EH (cell line): Measurements from ENCODE around the gene UFSP2.
A peak's percentile ranks its signal among the peaks of the same experiment; 100 is the strongest.
"Not testable (repeated sequence)": the region's sequence is repeated elsewhere in the genome, so short reads cannot be mapped to it uniquely, and the experiment has no call there.

ENCODE experiments used
- DNase-seq: peaks from one replicate; pipeline ENCODE4 v3.0.0-alpha.2; 2015; ENCODE audit warnings: low read depth

The UFSP2 gene

DNA sequence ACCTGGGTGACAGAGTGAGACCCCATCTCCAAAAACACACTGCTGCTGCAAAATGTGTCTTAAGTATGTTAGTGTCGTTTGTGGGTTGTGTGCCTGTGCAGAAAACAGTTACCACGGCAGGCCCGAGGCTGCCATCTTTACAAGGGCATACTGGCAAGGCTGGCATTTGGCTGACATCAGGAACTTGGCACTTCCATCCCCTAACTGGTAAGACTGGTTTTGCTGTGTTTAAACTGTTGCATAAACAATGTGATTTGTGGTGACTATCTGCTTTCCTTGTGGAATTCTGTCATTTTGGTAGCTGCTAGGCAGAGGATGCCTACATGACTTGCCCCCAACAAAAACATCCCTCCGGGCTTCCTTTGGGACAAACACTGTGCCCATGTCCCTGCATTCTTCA is 42.3 kb downstream of the UFSP2 start:
- no peak for DNase-seq

DNA sequence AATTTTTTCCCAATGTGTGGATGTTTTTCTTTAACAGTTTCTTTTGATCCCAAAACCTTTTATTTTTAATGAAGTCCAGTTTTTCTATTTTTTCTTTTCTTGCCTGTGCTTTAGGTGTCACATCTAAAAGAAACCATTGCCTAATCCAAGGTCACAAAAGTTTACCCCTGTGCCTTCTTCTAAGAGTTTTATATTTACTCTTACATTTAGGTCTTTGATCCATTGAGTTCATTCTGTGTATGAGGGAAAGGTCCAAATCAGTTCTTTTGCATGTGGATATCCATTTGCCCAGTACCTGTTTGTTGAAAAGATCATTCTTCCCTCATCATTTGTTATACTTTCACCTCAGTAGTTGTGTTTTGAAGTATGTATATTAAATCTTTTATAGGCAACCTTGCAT is 43.0 kb downstream of the UFSP2 start:
- no peak for DNase-seq

DNA sequence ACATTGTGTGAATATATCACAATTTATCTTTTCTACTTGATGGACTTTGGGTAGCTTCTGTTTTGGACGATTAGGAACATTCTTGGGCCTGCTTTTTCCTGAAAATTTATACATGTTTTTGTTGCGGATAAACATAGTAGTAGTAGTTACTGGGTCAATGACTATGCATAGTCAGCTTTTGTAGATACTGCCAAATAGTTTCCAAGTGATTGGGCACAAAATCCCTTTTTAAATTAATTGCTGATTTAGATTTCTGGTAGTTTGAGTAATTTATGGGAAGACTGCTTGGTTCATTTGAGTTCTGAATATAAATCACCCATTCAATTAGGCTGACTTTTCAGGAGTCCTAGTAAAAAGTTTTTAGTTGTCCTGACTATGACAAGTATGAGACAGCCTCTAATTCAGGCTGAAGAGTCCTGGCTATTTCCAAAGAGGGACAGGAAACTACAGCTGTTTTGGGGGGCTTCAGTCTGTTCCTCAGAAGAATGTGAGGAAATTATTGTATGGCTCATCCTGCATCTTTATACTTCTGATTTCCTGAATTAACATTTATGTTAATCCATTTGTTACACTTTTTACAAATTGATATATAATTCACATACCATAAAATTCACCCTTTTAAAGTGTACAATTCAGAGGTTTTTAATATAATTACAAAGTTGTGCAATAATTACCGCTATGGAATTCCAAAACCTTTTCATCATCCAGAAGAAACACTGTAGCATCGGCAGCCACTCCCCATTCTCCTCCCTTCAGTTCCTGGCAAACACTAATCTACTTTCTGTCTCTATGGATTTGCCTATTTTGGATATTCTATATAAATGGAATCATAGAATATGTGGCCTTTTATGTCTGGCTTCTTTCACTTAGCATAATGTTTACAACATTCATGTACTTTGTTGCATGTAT is 44.2 kb downstream of the UFSP2 start:
- peak; percentile 40 for DNase-seq

DNA sequence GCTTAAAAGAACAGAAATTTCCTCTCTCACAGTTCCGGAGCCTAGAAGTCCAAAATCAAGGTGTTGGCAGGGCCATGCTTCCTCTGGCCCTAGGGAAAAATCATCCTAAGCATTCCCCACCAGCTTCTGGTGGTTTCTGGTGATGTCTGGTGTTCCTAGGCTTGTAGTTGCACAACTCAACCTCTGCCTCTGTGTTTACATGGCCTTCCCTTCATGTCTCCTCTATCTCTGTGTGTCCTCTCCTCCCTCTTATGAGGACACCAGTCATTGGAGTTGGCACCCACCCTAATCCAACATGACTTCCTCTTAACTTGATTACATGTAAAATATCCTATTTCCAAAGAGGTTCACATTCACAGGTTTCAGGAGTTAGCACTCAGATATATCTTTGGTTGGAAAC is 45.4 kb downstream of the UFSP2 start:
- no peak for DNase-seq

DNA sequence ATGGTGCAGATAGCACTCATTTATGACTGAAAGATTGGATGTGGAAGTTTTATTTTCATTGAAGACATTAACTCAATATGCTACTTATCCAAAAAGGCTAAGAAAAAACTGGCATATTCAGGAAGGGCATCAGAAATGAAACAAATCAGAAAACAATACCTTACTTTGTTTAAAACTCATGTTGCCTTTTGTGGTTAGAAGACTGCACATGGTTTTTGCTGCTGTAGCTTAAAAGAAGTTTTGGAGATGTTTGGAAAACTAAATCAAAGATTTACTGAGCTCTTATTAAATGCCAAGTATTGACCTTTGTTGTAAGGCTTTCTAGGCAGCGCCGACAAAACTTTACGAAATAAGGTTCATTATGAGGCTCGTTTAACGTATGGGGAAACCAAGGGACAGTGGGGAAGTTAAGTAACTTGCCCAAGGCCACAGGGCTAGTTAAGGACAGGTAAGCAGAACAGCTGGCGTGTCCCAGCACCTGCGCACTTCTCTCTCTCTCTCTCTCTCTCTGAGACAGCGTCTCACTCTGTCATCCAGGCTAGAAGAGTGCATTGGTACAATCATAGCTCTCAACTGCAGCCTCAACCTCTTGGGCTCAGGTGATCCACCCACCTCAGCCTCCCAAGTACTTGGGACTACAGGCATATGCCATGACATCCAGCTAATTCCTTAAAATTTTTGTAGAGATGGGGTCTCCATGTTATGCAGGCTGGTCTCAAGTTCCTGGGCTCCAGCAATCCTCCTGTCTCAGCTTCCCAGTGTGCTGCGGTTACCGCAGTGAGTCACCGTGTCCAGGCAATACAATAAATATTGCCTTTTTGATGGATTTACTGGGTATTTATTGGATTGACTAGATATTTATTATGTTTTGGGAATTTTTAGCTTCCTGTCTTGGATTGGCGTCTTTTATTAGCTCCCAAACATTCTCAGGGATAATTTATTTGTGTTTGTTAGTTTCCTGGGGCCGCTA is 46.2 kb downstream of the UFSP2 start:
- no peak for DNase-seq

DNA sequence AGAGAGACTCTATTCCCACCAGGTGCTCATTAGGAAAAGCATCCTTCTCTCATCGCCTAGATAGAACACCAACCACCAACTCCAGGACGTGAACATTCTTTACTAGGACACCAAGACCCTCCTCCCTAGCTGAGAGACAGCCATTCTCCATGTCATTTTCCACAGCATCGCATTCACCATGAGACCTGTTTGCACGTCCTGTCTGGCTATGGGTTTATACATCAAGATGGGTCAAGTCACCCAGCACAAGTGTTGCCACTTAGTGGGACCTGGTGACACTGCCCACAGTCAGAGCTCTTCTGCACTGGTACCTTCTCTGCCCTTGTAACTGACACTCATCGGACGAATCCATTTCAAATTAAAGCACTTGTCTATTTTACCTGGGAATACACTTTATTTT is 47.5 kb downstream of the UFSP2 start:
- no peak for DNase-seq

DNA sequence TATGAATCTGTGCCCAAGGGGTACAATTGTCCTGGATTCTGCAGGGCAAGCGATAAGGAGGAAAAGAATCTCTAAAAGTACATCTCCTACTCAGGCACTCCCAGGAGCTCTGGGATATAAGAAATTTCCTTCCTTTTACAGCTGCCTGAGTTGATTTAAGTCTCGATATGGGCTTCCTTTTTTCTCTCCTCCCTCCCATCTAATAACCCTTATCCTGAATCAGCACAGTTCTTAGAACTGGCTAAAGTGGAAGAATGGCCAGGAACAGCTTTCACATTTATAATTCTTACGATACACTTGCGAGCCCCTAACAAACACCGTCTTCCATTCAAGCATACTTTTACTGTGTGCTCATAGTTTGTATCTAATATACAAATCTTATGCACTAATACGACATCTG is 51.2 kb downstream of the UFSP2 start:
- no peak for DNase-seq

DNA sequence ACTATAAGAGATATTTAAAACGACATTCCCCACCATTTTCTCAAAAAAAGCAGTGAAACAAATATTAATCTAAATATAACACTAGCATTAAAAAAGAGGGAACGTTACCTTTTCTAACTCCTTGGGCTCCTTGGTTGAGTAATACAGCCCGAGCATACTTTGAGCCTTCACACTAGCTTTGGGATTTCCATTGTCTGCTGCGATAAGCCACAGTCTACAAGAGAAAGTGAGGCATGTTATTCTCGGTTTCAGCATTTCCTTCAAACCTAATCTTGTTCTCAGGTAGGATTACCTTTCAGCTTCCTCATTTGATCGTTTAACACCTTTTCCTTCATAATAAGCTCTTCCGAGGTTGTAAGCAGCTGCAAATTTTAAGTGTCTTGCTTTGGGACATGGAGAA is 51.7 kb downstream of the UFSP2 start:
- no peak for DNase-seq

DNA sequence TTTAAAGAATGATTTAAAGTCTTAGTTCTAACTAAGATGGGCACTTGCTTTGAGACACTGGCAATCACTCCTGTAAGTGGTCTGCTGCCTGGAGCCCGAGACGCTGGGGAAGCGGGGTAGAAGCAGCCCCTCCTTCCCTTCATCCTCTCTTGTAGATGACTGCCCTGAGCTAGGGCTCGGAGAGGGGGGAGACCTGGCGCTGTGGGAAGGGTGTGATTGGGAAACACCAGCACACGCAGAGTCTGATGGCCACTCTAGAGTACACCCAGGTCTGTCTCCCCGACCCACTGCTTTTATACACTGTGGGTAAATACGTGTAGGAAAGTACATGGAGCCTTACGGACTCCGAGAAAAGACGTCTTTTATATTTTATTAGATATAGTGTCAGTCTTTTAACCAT is 54.1 kb downstream of the UFSP2 start:
- DNase-seq: no peak

DNA sequence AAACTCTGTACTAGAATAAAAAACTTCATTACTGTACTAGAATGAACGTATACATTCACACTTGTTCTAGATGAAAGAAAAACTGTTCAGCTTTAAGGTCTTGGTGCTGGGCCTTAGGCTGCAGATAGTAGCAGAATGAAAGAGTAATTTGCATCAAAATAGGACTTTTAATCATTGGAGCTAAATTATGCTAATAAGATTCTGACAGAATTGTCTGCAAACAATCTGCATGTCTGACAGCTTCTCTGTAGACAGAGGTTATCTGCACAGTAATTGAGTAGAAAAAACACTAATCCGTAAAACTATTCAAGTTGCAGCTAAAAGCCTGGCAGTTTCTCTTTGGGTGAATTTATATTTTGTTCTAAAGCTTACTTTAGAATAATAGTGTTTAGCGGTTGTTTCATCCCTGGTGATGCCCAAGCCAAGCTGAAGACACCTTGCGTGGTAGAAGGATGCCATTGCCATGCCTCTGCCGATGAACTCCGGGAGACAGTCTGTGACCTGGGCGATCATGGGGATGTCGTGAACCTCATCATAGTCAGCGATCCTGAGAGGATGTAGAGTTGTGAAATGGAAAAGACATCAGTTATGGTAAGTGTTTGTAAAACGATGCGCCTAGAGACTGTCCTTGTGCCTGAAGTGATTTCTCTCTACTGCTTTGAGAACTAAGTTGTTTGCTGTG is 55.4 kb downstream of the UFSP2 start:
- no peak for DNase-seq

DNA sequence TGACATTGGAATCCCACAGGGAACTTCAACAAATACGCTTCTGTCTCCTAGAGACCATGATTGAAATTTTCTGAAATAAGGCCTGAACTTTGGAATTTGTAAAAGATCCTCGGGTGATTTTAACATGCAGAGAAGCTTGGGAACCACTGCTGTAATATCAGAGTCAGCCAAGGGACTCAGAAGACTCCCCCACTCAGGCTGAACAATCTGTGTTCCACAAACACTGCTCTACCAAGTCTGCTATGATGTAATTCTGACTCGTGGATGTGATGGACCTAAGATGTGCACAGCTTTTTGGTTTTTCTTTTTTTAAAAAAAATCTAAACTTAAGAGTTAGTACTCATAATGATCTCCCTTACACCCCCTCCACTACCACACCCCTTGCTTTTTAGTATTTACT is 56.0 kb downstream of the UFSP2 start:
- peak; percentile 32 for DNase-seq

DNA sequence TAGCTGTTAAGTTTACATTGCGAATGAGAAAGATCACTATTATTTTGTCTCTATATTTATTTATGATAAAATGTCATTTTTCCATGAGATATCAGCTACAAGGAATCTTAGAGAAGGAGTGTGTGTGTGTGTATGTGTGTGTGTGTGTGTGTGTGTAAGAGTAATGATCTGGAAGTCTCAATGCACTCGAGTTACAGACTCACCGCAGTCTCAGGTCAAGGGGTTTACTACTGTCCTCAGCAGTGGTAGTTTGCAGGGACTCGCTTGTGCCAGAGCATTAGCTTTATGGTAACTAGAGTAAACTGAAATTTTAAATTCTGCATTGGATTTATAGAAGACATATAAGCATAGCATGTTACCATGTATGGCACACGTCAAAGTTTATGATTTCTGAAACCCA is 60.9 kb downstream of the UFSP2 start:
- no peak for DNase-seq

DNA sequence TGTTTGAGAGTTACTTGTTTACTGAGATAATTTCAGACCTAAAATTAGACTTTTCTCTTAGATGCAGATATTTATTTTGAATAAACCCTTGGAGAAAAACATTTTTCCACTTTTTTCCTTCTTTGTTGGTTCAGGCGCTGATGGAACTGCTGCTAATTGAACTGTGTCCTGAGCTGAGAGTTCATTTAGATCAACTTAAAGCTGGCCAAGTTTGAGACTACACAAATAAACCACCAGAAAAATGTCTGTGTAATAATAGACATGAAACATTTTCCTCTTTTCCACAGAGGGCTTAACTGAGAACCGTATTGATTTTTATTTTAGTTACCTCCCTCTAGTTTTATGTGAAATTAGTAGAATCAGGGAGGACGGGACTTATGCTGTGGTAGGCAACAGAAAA is 62.5 kb downstream of the UFSP2 start:
- no peak for DNase-seq

DNA sequence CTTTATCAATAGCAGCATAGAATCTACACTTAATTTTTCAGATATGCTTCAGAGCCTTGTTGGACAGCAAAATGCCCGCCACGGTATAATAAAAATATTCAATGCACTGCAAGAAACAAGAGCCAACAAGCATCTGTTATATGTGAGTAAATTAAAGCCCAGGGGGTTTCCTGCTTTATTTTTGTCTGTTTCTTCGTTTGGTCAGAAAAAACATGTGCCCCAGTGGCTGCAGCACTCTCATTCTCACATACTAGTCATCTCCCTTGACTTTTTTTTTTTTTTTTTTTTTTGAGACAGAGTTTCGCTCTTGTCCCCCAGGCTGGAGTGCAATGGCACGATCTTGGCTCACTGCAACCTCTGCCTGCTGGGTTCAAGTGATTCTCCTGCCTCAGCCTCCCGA is 63.2 kb downstream of the UFSP2 start:
- DNase-seq: not testable (repeated sequence)

DNA sequence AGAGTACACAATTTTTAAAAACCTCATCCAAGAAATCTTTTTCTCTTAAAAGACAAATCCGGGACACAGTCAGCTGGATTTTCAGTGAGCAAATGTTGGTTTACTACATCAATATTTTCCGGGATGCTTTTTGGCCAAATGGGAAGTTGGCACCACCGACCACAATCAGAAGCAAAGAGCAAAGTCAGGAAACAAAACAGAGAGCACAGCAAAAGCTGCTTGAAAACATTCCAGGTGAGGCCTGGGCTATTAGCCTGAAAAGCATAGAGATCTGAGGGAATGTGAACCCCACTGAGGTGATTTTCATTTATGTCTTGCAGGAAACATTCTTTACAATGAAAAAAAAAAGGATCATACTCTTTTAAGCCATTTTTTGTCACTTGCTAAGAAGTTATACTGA is 63.9 kb downstream of the UFSP2 start:
- DNase-seq: no peak

DNA sequence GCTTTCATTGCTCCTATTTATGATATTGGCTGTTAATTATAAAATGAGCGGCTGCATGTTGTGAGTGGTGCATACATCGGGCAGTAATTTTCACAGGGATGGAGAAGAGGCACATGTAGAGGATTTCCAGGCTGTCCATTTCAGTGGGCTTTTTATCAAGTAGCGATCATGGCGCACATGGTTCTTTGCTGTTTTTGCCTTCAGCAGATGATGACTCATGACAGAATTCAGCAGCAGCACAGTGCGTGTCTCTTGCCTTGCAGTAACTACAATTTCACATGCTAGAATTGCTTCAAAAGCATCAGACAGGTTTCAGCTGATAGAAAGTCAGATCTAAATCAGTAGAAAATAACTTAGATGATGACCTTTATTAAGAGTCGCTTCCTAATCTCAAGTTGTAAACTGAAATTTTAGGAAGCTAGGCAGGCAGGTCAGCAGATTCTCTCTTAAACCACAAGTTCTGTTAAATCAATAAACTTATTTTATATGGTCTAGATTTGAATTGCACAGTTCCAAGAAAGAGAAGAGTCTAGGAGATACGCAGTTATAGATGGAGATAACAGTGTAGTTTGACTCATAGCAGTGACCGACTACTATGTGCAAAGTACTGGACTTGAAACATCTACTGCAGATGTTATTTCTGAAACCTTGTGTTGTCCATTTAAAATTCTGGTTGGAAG is 65.9 kb downstream of the UFSP2 start:
- peak; percentile 84 for DNase-seq

DNA sequence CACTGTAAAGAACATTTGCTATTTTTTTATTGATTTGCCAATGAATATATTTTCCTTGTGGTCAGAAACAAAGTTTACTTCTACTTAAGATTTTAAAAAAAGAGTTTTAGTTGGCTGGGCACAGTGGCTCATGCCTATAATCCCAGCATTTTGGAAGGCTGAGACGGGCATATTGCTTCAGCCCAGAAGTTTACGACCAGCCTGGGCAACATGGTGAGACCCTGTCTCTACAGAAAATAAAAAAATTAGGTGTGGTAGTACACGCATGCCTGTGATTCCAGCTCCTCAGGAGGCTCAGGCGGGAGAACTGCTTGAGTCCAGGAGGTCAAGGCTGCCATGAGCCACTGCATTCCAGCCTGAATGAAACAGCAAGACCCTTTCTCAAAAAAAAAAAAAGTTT is 66.8 kb downstream of the UFSP2 start:
- peak; percentile 74 for DNase-seq

DNA sequence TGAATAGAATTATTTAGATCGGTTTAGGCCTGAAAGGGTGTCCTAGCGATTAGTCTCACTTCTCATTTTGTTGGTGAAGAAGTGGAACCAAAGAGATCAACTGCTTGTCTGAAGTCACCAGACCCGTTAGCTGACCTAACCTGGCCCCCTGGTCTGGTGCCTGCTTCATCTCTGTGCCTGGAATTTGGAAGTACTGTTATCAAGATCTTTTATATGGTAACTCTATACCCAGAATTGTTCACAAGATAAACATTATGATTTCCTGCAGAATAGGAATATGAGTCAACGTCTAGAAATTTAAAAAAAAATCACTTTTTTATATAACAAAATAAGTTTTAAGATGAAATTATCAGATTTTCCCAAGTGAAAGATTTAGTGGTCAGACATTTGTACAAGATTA is 67.2 kb downstream of the UFSP2 start:
- DNase-seq: peak; percentile 79

DNA sequence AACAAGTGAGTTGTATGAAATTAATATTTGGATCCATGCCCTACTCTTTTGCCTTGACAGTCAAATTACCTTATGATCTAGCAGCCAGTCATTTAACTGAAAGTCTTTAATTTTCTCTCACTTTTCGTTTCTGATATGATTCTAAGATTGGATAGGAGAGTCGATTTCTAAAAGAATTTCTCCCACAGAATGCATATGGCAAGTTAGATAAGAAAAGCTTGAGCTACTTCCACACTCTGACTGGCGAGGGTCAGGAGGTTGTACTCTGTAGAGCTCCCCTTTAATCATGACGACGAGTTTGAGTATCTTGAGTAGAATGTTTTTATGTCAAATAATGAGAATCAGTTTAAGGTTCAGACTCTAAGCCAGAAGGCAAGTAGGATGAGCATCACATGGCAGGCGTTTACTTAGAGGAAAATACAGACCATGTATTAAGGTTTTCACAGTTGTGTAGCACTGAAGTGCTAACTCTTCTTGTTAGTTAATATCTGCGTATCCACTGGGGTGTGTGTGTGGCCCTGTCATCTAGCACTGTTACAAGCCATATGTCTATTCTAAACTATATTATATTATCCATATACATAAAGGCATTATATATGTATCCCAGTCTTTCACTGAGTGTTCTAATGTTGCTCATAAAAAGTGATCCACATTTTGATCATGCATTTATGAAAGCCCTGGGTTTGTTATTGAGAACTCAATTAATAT is 67.9 kb downstream of the UFSP2 start:
- DNase-seq: no peak

DNA sequence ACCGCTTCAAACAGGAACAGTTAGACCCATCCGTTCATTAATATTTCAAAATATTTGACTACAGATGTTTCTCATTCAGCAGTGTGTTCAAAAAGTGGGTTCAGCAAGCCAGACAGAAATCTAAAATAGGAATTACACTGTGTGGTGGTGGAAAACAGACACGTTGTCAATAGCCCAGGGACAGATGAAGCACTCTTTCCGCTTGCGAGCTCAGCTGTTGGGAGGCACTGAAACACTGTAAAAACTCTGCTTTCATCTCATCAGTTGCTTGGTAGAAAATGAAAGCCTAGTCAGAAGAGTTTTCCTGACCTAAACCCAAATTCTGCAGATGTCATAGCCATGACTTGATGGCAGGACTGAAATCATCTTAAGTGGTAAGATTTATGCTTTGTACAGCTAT is 68.6 kb downstream of the UFSP2 start:
- DNase-seq: peak; percentile 49

DNA sequence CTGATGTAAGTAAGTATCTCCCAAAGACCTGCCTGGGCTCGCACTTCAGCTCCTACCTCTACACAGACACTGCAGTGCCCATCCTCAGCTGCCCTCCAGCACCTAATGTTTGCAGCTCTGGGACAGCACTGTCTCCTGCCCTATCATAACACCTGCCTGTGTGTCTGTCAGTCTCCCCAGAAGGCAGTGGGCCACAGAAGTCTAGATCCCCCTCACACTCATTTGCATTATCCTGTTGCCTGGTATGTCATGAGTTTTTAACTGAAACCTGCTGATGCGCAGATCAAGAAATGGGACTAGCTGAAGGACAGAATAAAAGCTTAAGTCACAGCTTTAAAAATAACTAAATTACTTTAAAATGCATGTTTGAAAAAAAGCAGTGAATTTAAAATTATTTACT is 73.0 kb downstream of the UFSP2 start:
- no peak for DNase-seq
